ENCODE measurements around the gene ADGRG7.
A peak's percentile ranks its signal among the peaks of the same experiment; 100 is the strongest.
"Not testable (repeated sequence)": the region's sequence is repeated elsewhere in the genome, so short reads cannot be mapped to it uniquely, and the experiment has no call there.

The ADGRG7 gene

GRCh38 chr3:100647171-100647570 is 37.8 kb downstream of the ADGRG7 start:
- DNase-seq, result no peak

GRCh38 chr3:100647657-100648056 is 38.3 kb downstream of the ADGRG7 start:
- no peak for DNase-seq

GRCh38 chr3:100650651-100651619 is 41.5 kb downstream of the ADGRG7 start:
- DNase-seq, result peak; percentile 11

- DNase-seq, result no peak
Observed at GRCh38 chr3:100653604-100654294, 44.3 kb downstream of the ADGRG7 start.

DNA sequence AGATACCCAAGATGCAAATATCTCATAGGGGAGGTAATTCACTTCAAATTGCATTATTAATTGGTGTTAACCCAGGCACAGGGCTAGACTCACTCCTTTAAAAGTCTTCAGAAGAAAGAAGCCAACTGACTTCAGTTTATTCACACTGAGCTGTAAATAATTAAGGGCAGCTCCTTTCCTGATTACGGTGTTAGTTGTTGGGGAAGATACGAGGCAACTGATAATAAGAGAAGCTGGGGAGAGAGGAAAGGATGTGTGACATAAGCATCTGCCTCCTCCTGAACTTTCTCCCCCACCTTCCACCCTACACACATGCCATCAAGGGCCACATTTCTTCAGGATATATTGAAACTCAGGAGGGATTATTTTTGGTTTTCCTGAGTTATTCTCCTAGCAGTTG is 47.5 kb downstream of the ADGRG7 start:
- DNase-seq, result no peak

DNA sequence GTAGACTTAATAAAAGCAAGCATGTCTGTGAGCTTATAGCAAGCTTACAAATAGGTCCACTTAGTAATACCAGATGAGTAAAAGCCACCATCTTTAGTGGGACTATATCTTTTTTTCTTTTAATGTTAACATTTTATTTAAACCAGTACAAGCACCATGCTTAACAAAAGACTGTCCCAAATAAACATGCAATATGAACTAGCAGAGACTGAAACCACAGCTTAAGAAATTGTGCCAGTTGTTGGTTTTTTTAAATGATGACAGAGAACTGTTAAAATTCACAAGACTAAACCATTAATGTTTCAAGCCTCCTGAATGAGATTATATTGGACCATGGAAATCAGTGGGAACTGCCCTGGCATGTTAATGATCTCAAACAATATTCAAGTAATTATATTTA is 51.9 kb downstream of the ADGRG7 start:
- DNase-seq, result not testable (repeated sequence)

DNA sequence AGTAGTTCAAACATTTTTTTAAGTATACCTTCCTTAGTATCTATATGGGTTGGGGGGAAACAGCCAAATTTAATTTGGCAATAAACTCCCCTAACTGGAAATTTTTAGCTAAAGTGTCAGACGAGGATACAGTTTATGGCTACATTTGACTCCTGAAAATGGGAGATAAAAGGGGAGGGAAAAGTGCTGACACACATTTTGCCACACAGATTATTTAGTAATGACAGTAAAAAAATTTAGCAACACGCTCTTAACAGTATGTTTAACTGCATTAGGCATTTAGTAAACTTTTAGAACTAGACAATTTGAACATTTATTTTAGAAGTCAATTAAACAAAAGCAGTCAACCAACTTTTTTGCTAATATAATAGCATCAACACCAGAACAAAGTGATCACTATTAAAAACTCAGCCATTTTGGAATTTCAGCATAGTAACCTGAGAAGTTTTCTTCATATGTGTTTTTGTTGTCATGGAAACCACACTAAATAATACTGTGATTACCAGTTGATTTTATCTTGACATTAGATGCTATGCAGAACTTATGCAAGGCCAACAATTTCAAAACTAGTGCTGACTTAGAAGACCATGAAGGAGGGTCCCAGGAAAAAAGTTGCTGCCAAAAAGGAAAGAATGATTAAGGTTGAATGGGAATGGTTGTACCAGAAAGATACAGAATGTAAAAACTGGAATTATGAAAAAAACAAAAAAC is 52.9 kb downstream of the ADGRG7 start:
- DNase-seq, result no peak

GRCh38 chr3:100665230-100665629 is 55.8 kb downstream of the ADGRG7 start:
- peak; percentile 37 for DNase-seq

DNA sequence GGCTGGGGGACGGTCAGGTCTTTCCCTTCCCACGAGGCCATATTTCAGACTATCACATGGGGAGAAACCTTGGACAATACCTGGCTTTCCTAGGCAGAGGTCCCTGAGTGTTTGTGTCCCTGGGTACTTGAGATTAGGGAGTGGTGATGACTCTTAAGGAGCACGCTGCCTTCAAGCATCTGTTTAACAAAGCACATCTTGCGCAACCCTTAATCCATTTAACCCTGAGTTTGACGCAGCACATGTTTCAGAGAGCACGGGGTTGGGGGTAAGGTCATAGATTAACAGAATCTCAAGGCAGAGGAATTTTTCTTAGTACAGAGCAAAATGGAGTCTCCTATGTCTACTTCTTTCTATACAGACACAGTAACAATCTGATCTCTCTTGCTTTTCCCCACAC is 57.3 kb downstream of the ADGRG7 start:
- DNase-seq, result not testable (repeated sequence)

DNA sequence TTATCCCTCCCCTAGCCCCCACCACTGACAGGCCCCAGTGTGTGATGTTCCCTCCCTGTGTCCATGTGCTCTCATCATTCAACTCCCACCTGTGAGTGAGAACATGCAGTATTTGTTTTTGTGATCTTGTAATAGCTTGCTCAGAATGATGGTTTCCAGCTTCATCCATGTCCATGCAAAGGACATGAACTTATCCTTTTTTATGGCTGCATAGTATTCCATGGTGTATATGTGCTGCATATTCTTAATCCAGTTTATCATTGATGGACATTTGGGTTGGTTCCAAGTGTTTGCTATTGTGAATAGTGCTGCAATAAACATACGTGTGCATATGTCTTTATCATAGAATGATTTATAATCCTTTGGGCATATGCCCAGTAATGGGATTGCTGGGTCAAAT is 57.9 kb downstream of the ADGRG7 start:
- not testable (repeated sequence) for DNase-seq

GRCh38 chr3:100670995-100671394 is 61.6 kb downstream of the ADGRG7 start:
- not testable (repeated sequence) for DNase-seq

- DNase-seq, result no peak
Observed at GRCh38 chr3:100681496-100681895, 72.1 kb downstream of the ADGRG7 start.

- no peak for DNase-seq
Observed at GRCh38 chr3:100682056-100682853, 72.9 kb downstream of the ADGRG7 start.

DNA sequence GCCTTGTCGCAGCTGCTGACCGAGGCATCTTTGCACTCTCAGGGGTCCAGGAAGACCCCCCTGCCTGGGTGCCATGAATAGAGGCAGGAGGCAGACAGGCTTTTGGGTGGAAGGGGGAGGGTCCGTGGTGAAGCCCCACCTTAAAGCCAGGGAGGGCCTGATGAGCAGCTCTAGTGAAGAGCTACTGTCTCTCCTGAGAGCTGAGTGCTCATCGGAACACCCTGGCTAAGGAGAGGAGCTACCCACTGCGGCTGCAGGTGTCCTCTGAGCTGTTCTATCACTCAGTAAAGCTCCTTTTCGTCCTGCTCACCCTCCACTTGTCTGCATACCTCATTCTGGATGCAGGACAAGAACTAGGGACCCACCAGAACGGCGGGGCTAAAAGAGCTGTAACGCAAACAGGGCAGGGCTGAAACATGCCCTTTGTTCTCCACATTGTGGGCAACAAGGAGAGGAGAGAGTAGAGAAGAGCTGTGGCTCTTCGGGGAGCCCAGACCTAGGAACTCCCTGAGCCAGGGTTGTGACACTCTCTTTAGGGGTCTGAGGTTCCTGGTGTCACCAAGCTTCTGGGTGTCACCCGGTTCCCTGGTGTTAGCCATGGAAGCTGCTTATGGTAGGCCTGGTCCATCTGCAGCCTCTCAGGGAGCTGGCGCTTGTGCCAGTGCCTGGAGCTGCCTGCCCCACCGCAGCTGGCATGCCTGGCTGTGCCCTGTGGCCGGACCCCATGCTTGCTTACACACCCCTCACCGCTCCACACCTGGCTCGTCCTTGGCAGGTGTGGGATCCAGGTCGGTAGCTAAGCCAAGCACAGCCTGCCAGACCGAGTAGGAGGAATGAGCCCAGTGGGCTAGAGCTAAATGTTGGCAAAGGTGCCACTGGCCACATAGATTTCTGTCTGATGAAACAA is 73.7 kb downstream of the ADGRG7 start:
- no peak for DNase-seq

GRCh38 chr3:100693225-100693624 is 83.8 kb downstream of the ADGRG7 start:
- DNase-seq, result no peak

DNA sequence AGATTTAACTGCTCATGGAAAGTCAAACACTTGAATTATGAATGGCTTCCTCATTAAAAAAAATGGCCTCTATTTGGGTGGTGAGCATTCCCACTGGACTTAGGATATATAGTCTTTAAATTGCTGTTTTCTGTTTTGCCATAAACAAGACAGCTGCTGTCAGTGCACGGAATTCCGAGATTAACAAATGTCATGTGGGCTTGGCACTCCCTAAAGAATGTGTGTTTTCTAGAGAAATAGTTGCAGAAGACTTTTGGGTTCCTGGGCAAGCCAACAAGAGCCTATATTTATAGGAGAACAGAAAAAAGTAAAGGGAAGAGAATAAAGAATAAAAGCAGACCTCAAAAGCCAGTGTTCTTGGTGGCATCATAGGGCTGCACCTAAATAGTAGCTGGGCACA is 86.3 kb downstream of the ADGRG7 start:
- no peak for DNase-seq

DNA sequence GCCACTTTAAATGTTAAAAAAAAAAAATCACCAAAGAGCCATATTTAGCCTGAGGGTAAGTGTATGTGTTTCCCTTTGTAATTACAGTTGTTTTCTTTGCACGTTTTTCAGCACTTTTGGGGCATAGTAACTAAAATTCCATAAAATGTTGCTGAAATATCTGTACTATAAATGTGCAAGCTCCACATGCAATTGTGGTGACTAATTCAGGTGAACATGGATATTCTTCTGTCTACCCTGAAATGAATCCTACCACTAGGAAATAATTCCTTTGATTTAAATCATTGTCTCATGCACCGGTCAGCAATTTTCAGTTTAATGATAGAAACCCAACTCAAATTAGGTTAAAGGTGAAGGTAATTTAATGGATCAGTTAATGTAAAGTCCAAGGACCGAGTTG is 86.8 kb downstream of the ADGRG7 start:
- DNase-seq, result no peak

DNA sequence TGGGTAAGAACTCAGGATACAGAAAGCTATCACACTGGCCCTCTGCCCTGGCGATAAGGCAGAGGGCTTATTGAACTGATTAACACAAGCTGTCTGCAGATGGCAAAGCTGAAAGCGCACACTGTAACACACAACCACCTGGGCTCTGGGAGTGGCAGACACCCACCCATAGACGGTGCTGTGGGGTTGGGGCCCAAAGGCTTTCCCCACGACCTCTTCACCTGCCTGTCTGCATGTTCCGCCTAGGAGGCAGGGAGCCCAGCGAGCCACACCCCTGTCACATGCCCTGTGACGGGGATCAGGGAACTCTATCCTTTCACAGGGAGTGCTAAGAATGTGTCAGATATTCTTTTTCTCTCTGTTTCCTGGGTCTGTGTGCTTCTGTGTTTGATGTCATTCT is 87.8 kb downstream of the ADGRG7 start:
- DNase-seq, result no peak

- no peak for DNase-seq
Observed at GRCh38 chr3:100697723-100698285, 88.4 kb downstream of the ADGRG7 start.

DNA sequence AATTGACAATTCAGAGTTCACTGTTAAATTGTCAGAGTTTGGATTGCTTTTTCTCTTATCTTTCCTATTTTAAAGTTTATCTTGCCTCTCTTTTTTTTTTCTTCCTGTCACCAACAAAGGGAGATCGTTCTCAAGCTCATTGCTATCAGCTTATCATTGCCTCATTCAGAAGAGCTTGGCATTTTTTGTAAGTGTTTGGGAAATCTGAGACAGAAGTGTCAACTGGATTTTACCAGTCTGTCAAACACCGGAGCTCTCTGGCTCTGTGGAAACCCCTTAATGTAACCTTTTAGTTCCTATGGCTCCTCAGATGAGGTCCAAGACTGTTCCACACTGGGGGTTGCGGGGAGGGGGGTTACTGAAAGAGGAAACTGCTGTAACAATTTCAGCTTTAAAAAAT is 89.3 kb downstream of the ADGRG7 start:
- DNase-seq, result no peak

DNA sequence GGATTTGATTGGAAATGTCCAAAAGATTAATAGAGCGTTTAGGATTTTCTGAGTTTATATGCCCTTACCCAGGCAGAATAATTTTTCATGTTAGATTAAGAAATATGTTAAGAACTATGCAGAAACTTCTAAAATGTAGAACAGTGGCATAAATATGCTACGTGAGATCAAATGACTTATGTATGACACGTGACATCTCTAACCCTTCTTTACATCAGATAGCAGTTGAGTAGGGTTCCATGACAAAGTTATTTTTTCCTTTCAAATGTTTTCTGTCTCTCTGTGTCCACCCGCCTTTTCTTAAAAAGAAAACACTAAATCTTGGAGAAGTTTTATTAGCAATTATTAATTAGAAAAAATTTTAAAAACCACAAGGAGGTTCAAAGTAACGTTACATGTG is 91.3 kb downstream of the ADGRG7 start:
- no peak for DNase-seq

Measured in CD4-positive, alpha-beta T cell treated with Interleukin-17A for 4 hours (primary cell).